Measurements from ENCODE around the gene DHRSX. TPM values are rescaled to one million over a fixed set of nuclear protein-coding genes. Genes with fewer than 3 reads are reported as not detected.

DHRSX gene
- total RNA-seq, 1 experiment from 2014 or later = 21.5 TPM

DNA sequence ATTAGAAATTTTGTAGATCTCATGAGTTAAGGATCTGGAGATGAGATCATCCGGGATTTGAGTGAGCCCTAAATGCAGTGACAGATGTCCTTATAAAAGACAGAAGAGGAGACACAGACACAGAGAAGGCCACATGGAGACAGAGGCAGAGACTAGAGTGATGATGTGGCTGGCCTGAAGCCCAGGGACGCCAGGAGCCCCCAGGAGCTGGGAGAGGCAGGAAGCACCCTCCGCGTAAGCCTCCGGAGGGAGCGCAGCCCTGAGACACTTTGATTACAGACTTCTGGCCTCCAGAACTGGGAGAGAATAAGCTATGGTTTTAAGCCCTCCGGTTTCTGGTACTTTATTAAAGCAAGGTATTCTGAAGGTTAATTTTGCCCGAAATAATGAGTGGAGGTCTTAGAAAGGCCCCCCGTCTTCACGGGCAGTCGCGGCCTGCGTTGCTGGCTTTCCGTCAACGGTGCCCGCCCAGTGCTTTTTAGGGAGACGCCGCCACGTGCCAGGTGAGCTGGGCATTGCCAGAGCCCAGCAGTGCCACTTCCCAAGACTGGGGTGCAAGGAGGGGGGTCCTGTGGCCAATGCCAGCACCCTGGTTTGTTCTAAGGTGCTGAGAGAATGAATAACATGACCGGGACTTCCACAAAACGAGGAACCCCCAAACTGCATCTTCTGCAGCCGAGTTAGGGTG lies 8.1 kb downstream of the DHRSX start:
- no peak for DNase-seq
- intact Hi-C loops (cut with micrococcal nuclease; ENCODE audit: unreplicated experiment) = no loop called here
- no peak overlapping the region for H3K4me3 Mint-ChIP-seq (ENCODE audit: low read depth, unreplicated experiment)
- TF ChIP-seq, protein P1, sequence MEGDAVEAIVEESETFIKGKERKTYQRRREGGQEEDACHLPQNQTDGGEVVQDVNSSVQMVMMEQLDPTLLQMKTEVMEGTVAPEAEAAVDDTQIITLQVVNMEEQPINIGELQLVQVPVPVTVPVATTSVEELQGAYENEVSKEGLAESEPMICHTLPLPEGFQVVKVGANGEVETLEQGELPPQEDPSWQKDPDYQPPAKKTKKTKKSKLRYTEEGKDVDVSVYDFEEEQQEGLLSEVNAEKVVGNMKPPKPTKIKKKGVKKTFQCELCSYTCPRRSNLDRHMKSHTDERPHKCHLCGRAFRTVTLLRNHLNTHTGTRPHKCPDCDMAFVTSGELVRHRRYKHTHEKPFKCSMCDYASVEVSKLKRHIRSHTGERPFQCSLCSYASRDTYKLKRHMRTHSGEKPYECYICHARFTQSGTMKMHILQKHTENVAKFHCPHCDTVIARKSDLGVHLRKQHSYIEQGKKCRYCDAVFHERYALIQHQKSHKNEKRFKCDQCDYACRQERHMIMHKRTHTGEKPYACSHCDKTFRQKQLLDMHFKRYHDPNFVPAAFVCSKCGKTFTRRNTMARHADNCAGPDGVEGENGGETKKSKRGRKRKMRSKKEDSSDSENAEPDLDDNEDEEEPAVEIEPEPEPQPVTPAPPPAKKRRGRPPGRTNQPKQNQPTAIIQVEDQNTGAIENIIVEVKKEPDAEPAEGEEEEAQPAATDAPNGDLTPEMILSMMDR (IDR thresholded peaks at IDR 0.05; ENCODE audit: unreplicated experiment) = no peak
- H3K27ac Mint-ChIP-seq (ENCODE audit: unreplicated experiment) = no peak overlapping the region
- H3K27me3 Mint-ChIP-seq (ENCODE audit: unreplicated experiment) = no peaks in the 10 kb centered on the region
- no TSS peak for BruUV-seq (replicated peaks)
- peaks cover 6% of the 10 kb centered on the region for H3K36me3 Mint-ChIP-seq (ENCODE audit: insufficient read depth, unreplicated experiment)
- H3K4me1 Mint-ChIP-seq (ENCODE audit: low read depth, unreplicated experiment) = no peaks in the 10 kb centered on the region
- CTCF ChIA-PET = no interaction called here
- no peaks in the 10 kb centered on the region for H3K9me3 Mint-ChIP-seq (ENCODE audit: low read depth, unreplicated experiment)

DNA sequence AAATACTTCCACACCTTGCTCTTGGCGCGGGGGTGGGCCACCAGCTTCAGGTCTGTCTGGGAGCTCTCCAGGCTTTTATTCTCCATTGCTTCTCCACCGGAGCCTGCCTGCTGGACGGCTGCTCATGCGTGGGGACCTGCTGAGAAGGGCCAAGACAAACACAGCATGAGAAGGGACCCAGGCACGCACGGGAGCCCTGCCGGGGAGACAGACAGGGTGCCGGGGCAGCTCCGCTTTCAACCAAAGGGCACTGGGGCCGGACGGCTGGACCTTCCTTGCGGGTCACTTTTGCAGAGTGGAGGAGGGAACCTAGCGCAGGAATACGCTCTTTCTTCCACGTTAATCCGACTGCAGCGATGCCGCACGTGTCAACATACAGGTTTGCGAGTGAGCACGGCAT lies 10.1 kb downstream of the DHRSX start:
- Mint-ChIP-seq H3K4me3 (ENCODE audit: low read depth, unreplicated experiment) (no peak overlapping the region), H3K9me3 (ENCODE audit: low read depth, unreplicated experiment) (no peaks in the 10 kb centered on the region), H3K36me3 (ENCODE audit: insufficient read depth, unreplicated experiment) (peaks cover 15% of the 10 kb centered on the region), H3K27ac (ENCODE audit: unreplicated experiment) (no peak overlapping the region), H3K4me1 (ENCODE audit: low read depth, unreplicated experiment) (no peaks in the 10 kb centered on the region), H3K27me3 (ENCODE audit: unreplicated experiment) (no peaks in the 10 kb centered on the region)
- intact Hi-C loops (cut with micrococcal nuclease; ENCODE audit: unreplicated experiment) = no loop called here
- CTCF ChIA-PET = no interaction called here
- TF ChIP-seq, protein P1 (IDR thresholded peaks at IDR 0.05; ENCODE audit: unreplicated experiment) = no peak
- no peak for DNase-seq
- BruUV-seq (replicated peaks) = no TSS peak

DNA sequence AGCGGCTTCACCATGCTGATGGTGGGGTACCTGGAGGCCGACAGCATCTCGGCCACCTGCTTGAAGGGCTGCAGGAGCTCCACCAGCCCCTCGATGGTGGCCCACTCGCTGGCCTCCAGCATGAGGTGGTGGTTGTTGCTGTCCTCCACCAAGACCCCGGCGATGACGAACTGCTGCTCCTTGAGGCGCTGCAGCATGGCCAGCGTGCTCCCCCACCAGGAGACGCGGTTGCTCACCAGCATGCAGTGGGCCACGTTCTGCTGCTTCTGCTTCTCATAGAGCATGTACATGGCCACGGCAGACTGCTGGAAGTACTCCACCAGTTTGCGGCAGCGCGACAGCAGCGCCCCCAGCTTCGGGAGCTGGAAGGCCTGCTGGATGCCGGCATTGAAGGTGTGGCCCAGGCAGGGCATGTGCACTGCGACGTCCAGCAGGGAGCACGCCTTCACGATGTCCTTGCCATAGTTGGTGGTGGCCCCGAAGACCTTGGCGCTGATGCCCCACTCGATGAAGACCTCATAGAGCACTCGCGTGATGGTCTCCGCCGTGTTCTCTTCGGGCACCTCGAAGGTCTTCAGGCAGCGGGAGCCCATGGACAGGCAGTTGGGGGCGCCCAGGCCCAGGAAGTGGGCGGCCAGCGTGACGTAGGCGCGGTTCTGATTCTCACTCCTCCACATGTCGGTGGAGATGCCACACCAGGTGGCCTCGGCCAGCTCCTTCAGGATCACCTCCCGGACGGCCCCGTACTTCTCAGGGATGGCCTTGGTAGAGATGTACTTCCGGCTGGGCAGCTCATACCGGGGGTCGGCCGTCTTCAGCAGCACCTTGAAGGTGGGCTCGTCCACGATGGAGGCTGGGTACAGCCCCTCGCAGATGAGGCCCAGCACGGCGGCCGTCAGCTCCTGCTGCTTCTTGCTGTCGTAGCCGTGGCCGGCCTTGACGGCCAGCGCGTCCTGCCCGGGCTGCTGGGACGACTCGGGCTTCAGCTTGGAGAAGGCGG lies 11.0 kb downstream of the DHRSX start:
- no peak overlapping the region for H3K27ac Mint-ChIP-seq (ENCODE audit: unreplicated experiment)
- TF ChIP-seq, protein P1 (IDR thresholded peaks at IDR 0.05; ENCODE audit: unreplicated experiment) = no peak
- no peaks in the 10 kb centered on the region for H3K27me3 Mint-ChIP-seq (ENCODE audit: unreplicated experiment)
- H3K4me1 Mint-ChIP-seq (ENCODE audit: low read depth, unreplicated experiment) = no peaks in the 10 kb centered on the region
- no peak overlapping the region for H3K4me3 Mint-ChIP-seq (ENCODE audit: low read depth, unreplicated experiment)
- no peaks in the 10 kb centered on the region for H3K9me3 Mint-ChIP-seq (ENCODE audit: low read depth, unreplicated experiment)
- intact Hi-C loops (cut with micrococcal nuclease; ENCODE audit: unreplicated experiment) = no loop called here
- BruUV-seq (replicated peaks) = no TSS peak
- DNase-seq = no peak
- peaks cover 15% of the 10 kb centered on the region for H3K36me3 Mint-ChIP-seq (ENCODE audit: insufficient read depth, unreplicated experiment)
- CTCF ChIA-PET = no interaction called here

DNA sequence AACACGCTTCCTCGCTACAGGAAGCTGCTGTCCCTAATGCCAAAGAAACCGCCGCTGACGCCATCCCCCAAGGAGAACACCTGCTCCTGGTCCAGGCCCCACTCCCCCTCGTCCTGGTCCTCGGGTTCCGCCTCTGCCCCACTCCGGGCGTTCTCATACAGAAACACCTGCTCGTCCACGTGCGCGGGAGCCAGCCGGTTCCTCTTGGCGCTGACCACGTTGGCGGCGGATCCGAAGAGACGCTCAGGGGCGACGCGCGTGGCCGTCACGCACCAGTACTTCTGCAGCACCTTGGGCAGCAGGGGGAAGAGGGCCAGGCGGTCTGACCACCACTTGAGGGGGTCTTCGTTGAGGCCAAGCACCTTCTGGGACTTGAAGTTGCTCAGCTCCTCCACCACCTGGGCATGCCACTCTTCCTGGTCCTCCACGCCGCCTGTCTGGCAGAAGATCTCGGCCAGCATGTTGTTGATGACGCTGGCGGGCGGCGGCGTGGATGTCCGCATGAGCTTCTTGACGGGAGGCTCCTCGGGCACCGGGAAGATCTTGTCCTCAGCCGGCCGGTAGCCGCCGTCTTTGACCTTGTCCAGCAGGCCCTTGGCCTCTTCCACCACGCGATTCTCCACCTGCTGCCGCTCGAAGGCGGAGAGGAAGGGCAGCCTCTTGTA lies 12.0 kb downstream of the DHRSX start:
- H3K36me3 Mint-ChIP-seq (ENCODE audit: insufficient read depth, unreplicated experiment) = peaks cover 15% of the 10 kb centered on the region
- intact Hi-C loops (cut with micrococcal nuclease; ENCODE audit: unreplicated experiment) = no loop called here
- CTCF ChIA-PET = no interaction called here

More for the DNA sequence above, 12.0 kb downstream of the DHRSX start:
- TF ChIP-seq, protein P1 (IDR thresholded peaks at IDR 0.05; ENCODE audit: unreplicated experiment) = no peak
- Mint-ChIP-seq H3K9me3 (ENCODE audit: low read depth, unreplicated experiment) (no peaks in the 10 kb centered on the region), H3K4me1 (ENCODE audit: low read depth, unreplicated experiment) (no peaks in the 10 kb centered on the region), H3K27ac (ENCODE audit: unreplicated experiment) (no peak overlapping the region), H3K4me3 (ENCODE audit: low read depth, unreplicated experiment) (no peak overlapping the region), H3K27me3 (ENCODE audit: unreplicated experiment) (no peaks in the 10 kb centered on the region)
- DNase-seq = no peak
- no TSS peak for BruUV-seq (replicated peaks)
